T-helper 17 cell (primary cell): Measurements from ENCODE around the gene FOXP4. TPM values are rescaled to one million over a fixed set of nuclear protein-coding genes. Genes with fewer than 3 reads are reported as not detected.

Experiments
- ATAC-seq: fragments of 150-1000 bp; cut with Tn5 transposase; 2 replicates; pipeline ENCODE4 v1.10.0; 2021; ENCODE audit warnings: mild to moderate bottlenecking, moderate library complexity
- DNase-seq, 3 donors: peaks; one replicate each; pipeline versions ENCODE4 v3.0.0 to v3.0.0-alpha.2; 2020 to 2021
- H3K9me3 ChIP-seq: one replicate; pipeline ENCODE4 v1.7.0; 2013; ENCODE audit warnings: low read length, mild to moderate bottlenecking; ENCODE audit not compliant: control insufficient read depth, poor library complexity, severe bottlenecking
- H3K27ac Mint-ChIP-seq: one replicate; pipeline ENCODE4 v1.8.0; 2022; ENCODE audit warnings: mild to moderate bottlenecking, moderate library complexity, mixed read lengths
- H3K27me3 Mint-ChIP-seq: one replicate; pipeline ENCODE4 v1.8.0; 2022; ENCODE audit warnings: mixed read lengths
- H3K36me3 Mint-ChIP-seq: one replicate; pipeline ENCODE4 v1.8.0; 2022; ENCODE audit warnings: low read depth, mixed read lengths
- H3K4me1 Mint-ChIP-seq: one replicate; pipeline ENCODE4 v1.8.0; 2022; ENCODE audit warnings: mild to moderate bottlenecking, mixed read lengths
- H3K4me3 Mint-ChIP-seq: one replicate; pipeline ENCODE4 v1.8.0; 2022; ENCODE audit warnings: mild to moderate bottlenecking, moderate library complexity, mixed read lengths
- total RNA-seq, 4 donors: library from RNA in 2 of 4; stranded (reverse) in 2 of 4; gene quantifications; one replicate each; pipeline ENCODE4 v1.2.3 and lab custom pipeline; 2022 to 2026

FOXP4 gene
- total RNA-seq, 2 donors from 2014 or later = 7.5 to 10.6 TPM

- peaks cover 66% of the 10 kb centered on the region for H3K27me3 Mint-ChIP-seq
- no peak overlapping the region for H3K4me3 Mint-ChIP-seq
- ATAC-seq = no peak
- H3K4me1 Mint-ChIP-seq = peaks cover 15% of the 10 kb centered on the region
- no peaks in the 10 kb centered on the region for H3K9me3 ChIP-seq
- DNase-seq = no peak
- no peak overlapping the region for H3K27ac Mint-ChIP-seq
- H3K36me3 Mint-ChIP-seq = peaks cover 8% of the 10 kb centered on the region
These were observed 98.2 kb downstream of the FOXP4 start for GRCh38 chr6:41644297-41644879.

- no peaks in the 10 kb centered on the region for H3K9me3 ChIP-seq
- Mint-ChIP-seq H3K4me1 (peaks cover 15% of the 10 kb centered on the region), H3K4me3 (no peak overlapping the region), H3K27ac (no peak overlapping the region), H3K36me3 (peaks cover 7% of the 10 kb centered on the region), H3K27me3 (peaks cover 63% of the 10 kb centered on the region)
- DNase-seq (no peak), ATAC-seq (no peak)
These were observed 98.9 kb downstream of the FOXP4 start for GRCh38 chr6:41645007-41645618.

- Mint-ChIP-seq H3K36me3 (peaks cover 5% of the 10 kb centered on the region), H3K4me1 (peaks cover 15% of the 10 kb centered on the region), H3K27me3 (peaks cover 54% of the 10 kb centered on the region), H3K4me3 (no peak overlapping the region), H3K27ac (no peak overlapping the region)
- ATAC-seq (no peak), DNase-seq (no peak)
- H3K9me3 ChIP-seq = no peaks in the 10 kb centered on the region
These were observed 100.0 kb downstream of the FOXP4 start for GRCh38 chr6:41646026-41646795.

- no peaks in the 10 kb centered on the region for H3K9me3 ChIP-seq
- no peak for DNase-seq
- Mint-ChIP-seq H3K4me1 (peaks cover 15% of the 10 kb centered on the region), H3K27ac (no peak overlapping the region), H3K36me3 (peaks cover 7% of the 10 kb centered on the region), H3K4me3 (no peak overlapping the region), H3K27me3 (peaks cover 53% of the 10 kb centered on the region)
- ATAC-seq = no peak
These were observed 100.9 kb downstream of the FOXP4 start for GRCh38 chr6:41647061-41647511.

GRCh38 chr6:41648070-41648585 lies 101.9 kb downstream of the FOXP4 start:
- Mint-ChIP-seq H3K4me1 (peaks cover 11% of the 10 kb centered on the region), H3K4me3 (no peak overlapping the region), H3K27ac (no peak overlapping the region), H3K27me3 (peaks cover 49% of the 10 kb centered on the region), H3K36me3 (peaks cover 7% of the 10 kb centered on the region)
- DNase-seq = no peak
- H3K9me3 ChIP-seq = no peaks in the 10 kb centered on the region
- ATAC-seq = no peak

- H3K9me3 ChIP-seq = no peaks in the 10 kb centered on the region
- Mint-ChIP-seq H3K27me3 (peaks cover 53% of the 10 kb centered on the region), H3K36me3 (peaks cover 7% of the 10 kb centered on the region), H3K4me1 (peaks cover 7% of the 10 kb centered on the region), H3K4me3 (no peak overlapping the region), H3K27ac (no peak overlapping the region)
- no peak for DNase-seq
- no peak for ATAC-seq
These were observed 102.7 kb downstream of the FOXP4 start for GRCh38 chr6:41648921-41649320.

- ATAC-seq = no peak
- Mint-ChIP-seq H3K36me3 (peaks cover 7% of the 10 kb centered on the region), H3K27ac (no peak overlapping the region), H3K4me3 (no peak overlapping the region), H3K4me1 (peaks cover 6% of the 10 kb centered on the region), H3K27me3 (peaks cover 54% of the 10 kb centered on the region)
- no peak for DNase-seq
- no peaks in the 10 kb centered on the region for H3K9me3 ChIP-seq
These were observed 103.4 kb downstream of the FOXP4 start for GRCh38 chr6:41649596-41649995.

GRCh38 chr6:41650120-41650519 lies 103.9 kb downstream of the FOXP4 start:
- ATAC-seq (no peak), DNase-seq (no peak)
- Mint-ChIP-seq H3K36me3 (peaks cover 7% of the 10 kb centered on the region), H3K4me1 (peaks cover 4% of the 10 kb centered on the region), H3K4me3 (no peak overlapping the region), H3K27me3 (peaks cover 54% of the 10 kb centered on the region), H3K27ac (no peak overlapping the region)
- H3K9me3 ChIP-seq = no peaks in the 10 kb centered on the region

GRCh38 chr6:41651246-41651961 lies 105.2 kb downstream of the FOXP4 start:
- Mint-ChIP-seq H3K27ac (no peak overlapping the region), H3K4me1 (no peaks in the 10 kb centered on the region), H3K4me3 (no peak overlapping the region), H3K36me3 (peaks cover 5% of the 10 kb centered on the region), H3K27me3 (peaks cover 51% of the 10 kb centered on the region)
- ATAC-seq (no peak), DNase-seq (no peak)
- H3K9me3 ChIP-seq = no peaks in the 10 kb centered on the region

Other genes starting within 250 kb of the FOXP4 start
- not detected for gene NCR2, start 210.8 kb upstream of the FOXP4 start, total RNA-seq
- gene MDFI, start 92.1 kb downstream of the FOXP4 start, total RNA-seq = not detected
- gene TFEB, start 189.2 kb downstream of the FOXP4 start, total RNA-seq = 10 to 100 TPM; 17.6 to 18.9 TPM
- not detected for gene PGC, start 201.0 kb downstream of the FOXP4 start, total RNA-seq
- gene FRS3, start 233.5 kb downstream of the FOXP4 start, total RNA-seq = 1 to 10 TPM; 5.2 to 6.9 TPM
- gene PRICKLE4, start 234.4 kb downstream of the FOXP4 start, total RNA-seq = not detected
- gene TOMM6, start 241.3 kb downstream of the FOXP4 start, total RNA-seq = 100 to 1,000 TPM in 1 of 2 donors, 10 to 100 TPM in 1; 99.1 to 111 TPM